Kidney epithelial cell (primary cell): ENCODE data around the gene PGAP3. TPM values are rescaled to one million over a fixed set of nuclear protein-coding genes. Genes with fewer than 3 reads are reported as not detected.

Experiments
- DNase-seq: peaks from one replicate; pipeline ENCODE4 v3.0.0-alpha.2; 2010; ENCODE audit warnings: low read depth
- H3K27me3 ChIP-seq: 2 replicates; pipeline ENCODE4 v1.6.0; 2011; ENCODE audit warnings: low read length; ENCODE audit not compliant: control insufficient read depth, insufficient read depth
- H3K36me3 ChIP-seq: 2 replicates; pipeline ENCODE4 v1.5.1; 2011; ENCODE audit warnings: low read length; ENCODE audit not compliant: control insufficient read depth, insufficient read depth
- H3K4me3 ChIP-seq: 2 replicates; pipeline ENCODE4 v1.5.1; 2011; ENCODE audit warnings: low read depth, mild to moderate bottlenecking, control low read depth, low read length
- total RNA-seq: library from RNA; depleted of rRNA; stranded (reverse); fragments of >200 nt; gene quantifications from 2 replicates; pipeline ENCODE4 v1.2.3, GENCODE V29; 2015
- TF ChIP-seq, protein P1 (sequence below): IDR thresholded peaks from 2 replicates; pipeline ENCODE4 v1.5.1; 2011; ENCODE audit warnings: mild to moderate bottlenecking, moderate library complexity, low read length, control low read depth, inconsistent platforms; ENCODE audit not compliant: insufficient read depth, poor library complexity, severe bottlenecking

The PGAP3 gene, protein sequence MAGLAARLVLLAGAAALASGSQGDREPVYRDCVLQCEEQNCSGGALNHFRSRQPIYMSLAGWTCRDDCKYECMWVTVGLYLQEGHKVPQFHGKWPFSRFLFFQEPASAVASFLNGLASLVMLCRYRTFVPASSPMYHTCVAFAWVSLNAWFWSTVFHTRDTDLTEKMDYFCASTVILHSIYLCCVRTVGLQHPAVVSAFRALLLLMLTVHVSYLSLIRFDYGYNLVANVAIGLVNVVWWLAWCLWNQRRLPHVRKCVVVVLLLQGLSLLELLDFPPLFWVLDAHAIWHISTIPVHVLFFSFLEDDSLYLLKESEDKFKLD
- 12.5 and 12.8 TPM in 2 replicates for total RNA-seq

DNA sequence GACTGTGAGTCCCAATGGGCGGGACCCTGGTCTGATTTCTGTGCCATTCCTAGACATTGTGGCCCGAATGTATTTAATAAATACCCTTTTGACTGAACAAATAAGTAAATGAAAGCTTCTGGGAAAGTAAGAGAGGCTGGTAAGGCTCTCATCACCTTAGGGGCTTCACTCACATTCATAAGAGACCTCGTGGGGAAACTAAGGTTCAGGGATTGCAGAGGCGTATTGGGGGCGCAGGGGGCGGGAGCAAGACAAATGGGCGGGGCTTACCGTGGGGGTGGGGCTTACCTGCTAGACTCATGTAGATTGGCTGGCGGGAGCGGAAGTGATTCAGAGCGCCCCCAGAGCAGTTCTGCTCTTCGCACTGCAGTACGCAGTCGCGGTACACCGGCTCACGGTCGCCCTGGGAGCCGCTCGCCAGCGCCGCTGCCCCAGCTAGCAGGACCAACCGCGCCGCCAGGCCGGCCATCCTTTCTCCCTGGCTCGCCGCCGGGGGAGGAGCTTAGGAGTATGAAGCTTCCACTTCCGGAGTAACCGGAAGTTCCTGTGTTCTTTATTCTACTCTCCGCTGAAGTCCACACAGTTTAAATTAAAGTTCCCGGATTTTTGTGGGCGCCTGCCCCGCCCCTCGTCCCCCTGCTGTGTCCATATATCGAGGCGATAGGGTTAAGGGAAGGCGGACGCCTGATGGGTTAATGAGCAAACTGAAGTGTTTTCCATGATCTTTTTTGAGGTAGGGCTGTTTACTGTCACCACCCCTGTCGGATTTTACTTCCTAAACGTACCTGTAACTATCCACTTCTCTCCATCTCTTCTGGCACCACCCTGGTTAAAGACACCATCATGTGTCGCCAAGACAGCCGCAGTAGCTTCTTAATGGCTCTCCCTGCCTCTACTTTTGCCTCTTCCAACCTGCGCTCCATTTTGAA is at the start of gene PGAP3:
PGAP3 (minus strand) TSS at position 512 of the 929 bp plus-strand sequence; CDS start at position 469, 43 bp downstream.
- no peaks in the 10 kb centered on the region for H3K36me3 ChIP-seq
- TF ChIP-seq, protein P1, sequence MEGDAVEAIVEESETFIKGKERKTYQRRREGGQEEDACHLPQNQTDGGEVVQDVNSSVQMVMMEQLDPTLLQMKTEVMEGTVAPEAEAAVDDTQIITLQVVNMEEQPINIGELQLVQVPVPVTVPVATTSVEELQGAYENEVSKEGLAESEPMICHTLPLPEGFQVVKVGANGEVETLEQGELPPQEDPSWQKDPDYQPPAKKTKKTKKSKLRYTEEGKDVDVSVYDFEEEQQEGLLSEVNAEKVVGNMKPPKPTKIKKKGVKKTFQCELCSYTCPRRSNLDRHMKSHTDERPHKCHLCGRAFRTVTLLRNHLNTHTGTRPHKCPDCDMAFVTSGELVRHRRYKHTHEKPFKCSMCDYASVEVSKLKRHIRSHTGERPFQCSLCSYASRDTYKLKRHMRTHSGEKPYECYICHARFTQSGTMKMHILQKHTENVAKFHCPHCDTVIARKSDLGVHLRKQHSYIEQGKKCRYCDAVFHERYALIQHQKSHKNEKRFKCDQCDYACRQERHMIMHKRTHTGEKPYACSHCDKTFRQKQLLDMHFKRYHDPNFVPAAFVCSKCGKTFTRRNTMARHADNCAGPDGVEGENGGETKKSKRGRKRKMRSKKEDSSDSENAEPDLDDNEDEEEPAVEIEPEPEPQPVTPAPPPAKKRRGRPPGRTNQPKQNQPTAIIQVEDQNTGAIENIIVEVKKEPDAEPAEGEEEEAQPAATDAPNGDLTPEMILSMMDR = no peak

GRCh38 chr17:39737206-39737759 is 49.4 kb upstream of the PGAP3 start:
- Histone ChIP-seq H3K4me3 (peak overlapping the region; percentile 85), H3K36me3 (peaks cover 2% of the 10 kb centered on the region), H3K27me3 (no peaks in the 10 kb centered on the region)
- DNase-seq = no peak
- TF ChIP-seq, protein P1 = no peak

More for the DNA sequence above, at the start of gene PGAP3:
- peak within 1 kb of the TSS; percentile 82 for H3K4me3 ChIP-seq
- no peaks in the 10 kb centered on the region for H3K27me3 ChIP-seq
- peak; percentile 54 for DNase-seq

GRCh38 chr17:39736319-39737165 is 48.7 kb upstream of the PGAP3 start:
- TF ChIP-seq, protein P1 = no peak
- Histone ChIP-seq H3K36me3 (no peaks in the 10 kb centered on the region), H3K27me3 (no peaks in the 10 kb centered on the region), H3K4me3 (no peak overlapping the region)
- no peak for DNase-seq

DNA sequence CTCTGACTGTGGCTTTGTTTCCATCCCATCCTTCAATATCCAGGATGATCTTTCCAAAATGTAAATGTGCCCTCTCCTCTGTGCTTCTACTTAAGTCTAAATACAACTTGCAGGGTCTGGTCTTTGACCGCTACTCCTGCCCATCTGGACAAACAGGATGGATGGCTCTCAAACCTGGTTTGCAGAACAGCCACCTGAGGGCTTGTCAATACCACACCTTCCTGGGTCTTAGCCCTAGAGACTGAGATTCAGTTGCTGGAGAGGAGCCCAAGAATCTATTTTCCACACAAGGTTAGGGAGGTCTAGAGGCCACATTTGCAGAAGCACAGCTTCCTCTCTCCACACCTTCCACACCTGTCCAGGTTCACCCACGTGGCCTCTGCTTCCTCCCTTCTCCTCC is 48.0 kb upstream of the PGAP3 start:
- Histone ChIP-seq H3K27me3 (no peaks in the 10 kb centered on the region), H3K36me3 (no peaks in the 10 kb centered on the region), H3K4me3 (no peak overlapping the region)
- no peak for DNase-seq
- TF ChIP-seq, protein P1 = no peak

DNA sequence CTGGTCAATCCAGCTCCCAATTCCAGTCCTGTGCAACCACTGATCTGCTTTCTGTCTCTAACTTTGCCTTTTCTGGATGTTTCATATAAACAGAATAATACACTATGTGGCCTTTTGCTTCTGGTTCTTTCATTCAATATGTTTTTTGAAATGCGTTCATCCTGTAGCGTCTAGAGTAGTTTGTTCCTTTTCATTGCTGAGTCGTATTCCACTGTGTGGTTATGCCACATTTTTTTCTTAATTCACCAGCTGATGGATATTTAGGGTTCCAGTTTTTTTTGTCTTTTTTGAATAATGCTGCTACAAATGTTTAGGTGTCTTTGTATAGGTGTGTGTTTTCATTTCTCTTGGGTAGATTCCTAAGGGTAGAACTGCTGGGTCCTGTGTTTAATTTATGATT is 44.7 kb upstream of the PGAP3 start:
- no peak for DNase-seq
- H3K27me3 ChIP-seq = no peaks in the 10 kb centered on the region
- TF ChIP-seq, protein P1 = no peak
- H3K36me3 ChIP-seq = no peaks in the 10 kb centered on the region
- H3K4me3 ChIP-seq = no peak overlapping the region
